ENCODE results near the gene EEF1E1. TPM values are rescaled to one million over a fixed set of nuclear protein-coding genes. Genes with fewer than 3 reads are reported as not detected.

The EEF1E1 gene
- total RNA-seq, 1 donor from 2014 or later: 119 TPM

GRCh38 chr6:8077991-8078390, 24.4 kb downstream of the EEF1E1 start:
- H3K9me3 Mint-ChIP-seq: peaks cover 2% of the 10 kb centered on the region
- H3K36me3 Mint-ChIP-seq: peaks cover 18% of the 10 kb centered on the region
- no peaks in the 10 kb centered on the region for H3F3A ChIP-seq (ENCODE audit: low read depth)
- TF ChIP-seq CTCF (IDR thresholded peaks at IDR 0.05) (no peak), EZH2phosphoT487 (IDR thresholded peaks at IDR 0.05) (no peak)
- no peak overlapping the region for H3K4me3 Mint-ChIP-seq
- no peaks in the 10 kb centered on the region for H3K27me3 Mint-ChIP-seq (ENCODE audit: insufficient read depth, low read depth)
- H3K4me3 ChIP-seq: no peak overlapping the region
- no peak overlapping the region for H3K27ac ChIP-seq
- H3K9me3 ChIP-seq (ENCODE audit: low read depth): no peaks in the 10 kb centered on the region
- no peaks in the 10 kb centered on the region for H3K36me3 ChIP-seq
- no peaks in the 10 kb centered on the region for H3K79me2 ChIP-seq (ENCODE audit: low read depth)
- H4K20me1 ChIP-seq (ENCODE audit: low read depth): no peaks in the 10 kb centered on the region
- no peak overlapping the region for H3K4me2 ChIP-seq
- H3K4me1 Mint-ChIP-seq: no peaks in the 10 kb centered on the region
- no peaks in the 10 kb centered on the region for H3K4me1 ChIP-seq
- H3K27me3 ChIP-seq: no peaks in the 10 kb centered on the region
- no peak overlapping the region for H3K9ac ChIP-seq
- H2AFZ ChIP-seq (replicated peaks): no peak overlapping the region
- H3K27ac Mint-ChIP-seq: no peak overlapping the region
- no peak for DNase-seq (ENCODE audit: low spot score)

GRCh38 chr6:8075704-8076103, 26.6 kb downstream of the EEF1E1 start:
- H2AFZ ChIP-seq (replicated peaks): no peak overlapping the region
- H3K4me2 ChIP-seq: no peak overlapping the region
- no peaks in the 10 kb centered on the region for H3F3A ChIP-seq (ENCODE audit: low read depth)
- H3K4me1 Mint-ChIP-seq: no peaks in the 10 kb centered on the region
- H3K9ac ChIP-seq: no peak overlapping the region
- no peaks in the 10 kb centered on the region for H3K27me3 Mint-ChIP-seq (ENCODE audit: insufficient read depth, low read depth)
- no peak overlapping the region for H3K27ac Mint-ChIP-seq
- H3K4me3 Mint-ChIP-seq: no peak overlapping the region
- no peaks in the 10 kb centered on the region for H3K79me2 ChIP-seq (ENCODE audit: low read depth)
- no peaks in the 10 kb centered on the region for H3K4me1 ChIP-seq
- no peak overlapping the region for H3K27ac ChIP-seq
- no peak for DNase-seq (ENCODE audit: low spot score)
- H3K36me3 Mint-ChIP-seq: peaks cover 18% of the 10 kb centered on the region
- H3K27me3 ChIP-seq: no peaks in the 10 kb centered on the region
- no peaks in the 10 kb centered on the region for H4K20me1 ChIP-seq (ENCODE audit: low read depth)
- peaks cover 2% of the 10 kb centered on the region for H3K9me3 Mint-ChIP-seq
- H3K4me3 ChIP-seq: no peak overlapping the region
- TF ChIP-seq CTCF (IDR thresholded peaks at IDR 0.05) (no peak), EZH2 (IDR thresholded peaks at IDR 0.05) (no peak), EZH2phosphoT487 (IDR thresholded peaks at IDR 0.05) (no peak)
- H3K9me3 ChIP-seq (ENCODE audit: low read depth): no peaks in the 10 kb centered on the region
- H3K36me3 ChIP-seq: no peaks in the 10 kb centered on the region

GRCh38 chr6:8075185-8075584, 27.2 kb downstream of the EEF1E1 start:
- Histone ChIP-seq H3K36me3 (no peaks in the 10 kb centered on the region), H3K27me3 (no peaks in the 10 kb centered on the region), H3F3A (ENCODE audit: low read depth) (no peaks in the 10 kb centered on the region), H3K4me1 (no peaks in the 10 kb centered on the region), H3K9ac (no peak overlapping the region), H3K4me3 (no peak overlapping the region), H3K79me2 (ENCODE audit: low read depth) (no peaks in the 10 kb centered on the region), H4K20me1 (ENCODE audit: low read depth) (no peaks in the 10 kb centered on the region), H3K4me2 (no peak overlapping the region), H3K27ac (no peak overlapping the region), H3K9me3 (ENCODE audit: low read depth) (no peaks in the 10 kb centered on the region), H2AFZ (replicated peaks) (no peak overlapping the region)
- Mint-ChIP-seq H3K9me3 (peaks cover 2% of the 10 kb centered on the region), H3K27ac (no peak overlapping the region), H3K27me3 (ENCODE audit: insufficient read depth, low read depth) (no peaks in the 10 kb centered on the region), H3K4me1 (peaks cover under 1% of the 10 kb centered on the region), H3K36me3 (peaks cover 16% of the 10 kb centered on the region), H3K4me3 (no peak overlapping the region)
- TF ChIP-seq EZH2 (IDR thresholded peaks at IDR 0.05) (no peak), CTCF (IDR thresholded peaks at IDR 0.05) (no peak), EZH2phosphoT487 (IDR thresholded peaks at IDR 0.05) (no peak)
- no peak for DNase-seq (ENCODE audit: low spot score)

Data from neural progenitor cell (in vitro differentiated cells).